Stimulated activated CD8-positive, alpha-beta memory T cell treated with anti-CD3 and anti-CD28 coated beads, Interleukin-7, amount 100 ng/mL, for 24 hours (primary cell): ENCODE measurements around the gene ZNF710.

Experiments used
- DNase-seq: peaks from one replicate; pipeline ENCODE4 v3.0.0-alpha.2; 2020; ENCODE audit warnings: low read depth

ZNF710 gene

GRCh38 chr15:89997079-89997478 is 4.0 kb upstream of the ZNF710 start:
- DNase-seq, result no peak

- no peak for DNase-seq
These were observed 2.9 kb upstream of the ZNF710 start for GRCh38 chr15:89998141-89998661.

DNA sequence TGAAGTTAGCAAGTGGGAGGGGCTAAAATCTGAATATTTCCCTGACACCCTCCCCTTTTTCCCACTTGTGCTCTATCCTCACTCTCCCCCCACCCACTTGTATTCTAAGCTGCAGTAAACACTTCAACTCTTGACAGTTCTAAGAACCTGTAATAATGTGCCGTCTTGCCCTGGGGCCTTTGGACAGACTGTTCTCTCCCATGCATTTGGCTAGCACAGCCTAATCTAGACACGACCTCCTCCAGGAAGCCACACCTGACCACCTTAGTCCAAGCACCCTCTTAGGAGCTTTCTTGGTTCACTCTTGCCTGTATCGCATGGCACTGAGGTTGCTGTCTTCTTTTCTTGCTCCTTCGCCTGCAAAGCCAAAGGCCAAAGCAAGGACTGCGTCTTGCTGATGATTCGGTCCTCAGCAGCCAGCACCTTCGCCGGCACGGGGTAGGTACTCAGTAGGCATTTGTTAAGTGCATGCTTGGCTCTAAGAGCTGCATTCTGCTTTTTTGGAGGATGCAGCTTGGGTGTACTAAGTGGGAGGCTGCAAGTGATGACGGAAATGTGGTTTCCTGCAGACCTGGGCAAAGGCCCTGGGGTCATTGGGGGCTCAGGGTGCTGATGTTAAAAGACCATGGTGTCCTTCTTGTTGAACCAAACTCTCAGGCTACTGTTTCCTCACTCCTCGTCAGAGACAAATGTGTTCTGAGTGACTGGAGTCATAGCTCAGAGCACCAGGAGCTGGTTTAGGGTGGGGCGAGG is 2.0 kb upstream of the ZNF710 start:
- no peak for DNase-seq

DNA sequence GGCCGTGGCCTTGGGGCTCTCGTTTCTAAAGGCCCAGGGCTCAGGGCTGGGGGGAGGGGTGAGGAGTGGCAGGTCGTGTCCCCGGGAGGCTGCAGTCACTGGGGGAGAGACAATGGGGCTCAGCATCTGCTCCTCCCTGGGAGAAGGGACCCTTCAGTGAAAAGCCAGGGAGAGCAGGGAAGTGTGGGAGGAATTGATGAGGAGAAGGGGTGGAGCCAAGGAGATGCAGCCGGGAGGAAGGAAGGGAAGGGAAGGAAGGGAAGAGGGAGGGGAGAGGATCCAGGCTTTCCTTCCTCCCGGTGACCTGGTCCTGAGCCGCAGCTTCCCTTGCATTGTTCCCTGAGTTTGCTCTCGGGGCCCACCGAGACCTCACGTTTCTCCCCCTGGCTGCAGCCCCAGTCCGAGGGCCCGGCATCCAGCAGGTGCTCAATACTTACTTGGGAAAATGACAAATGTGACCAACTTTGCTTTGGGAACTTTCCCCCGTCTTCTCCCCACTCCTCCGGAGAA is 1.4 kb upstream of the ZNF710 start:
- DNase-seq, result no peak

DNA sequence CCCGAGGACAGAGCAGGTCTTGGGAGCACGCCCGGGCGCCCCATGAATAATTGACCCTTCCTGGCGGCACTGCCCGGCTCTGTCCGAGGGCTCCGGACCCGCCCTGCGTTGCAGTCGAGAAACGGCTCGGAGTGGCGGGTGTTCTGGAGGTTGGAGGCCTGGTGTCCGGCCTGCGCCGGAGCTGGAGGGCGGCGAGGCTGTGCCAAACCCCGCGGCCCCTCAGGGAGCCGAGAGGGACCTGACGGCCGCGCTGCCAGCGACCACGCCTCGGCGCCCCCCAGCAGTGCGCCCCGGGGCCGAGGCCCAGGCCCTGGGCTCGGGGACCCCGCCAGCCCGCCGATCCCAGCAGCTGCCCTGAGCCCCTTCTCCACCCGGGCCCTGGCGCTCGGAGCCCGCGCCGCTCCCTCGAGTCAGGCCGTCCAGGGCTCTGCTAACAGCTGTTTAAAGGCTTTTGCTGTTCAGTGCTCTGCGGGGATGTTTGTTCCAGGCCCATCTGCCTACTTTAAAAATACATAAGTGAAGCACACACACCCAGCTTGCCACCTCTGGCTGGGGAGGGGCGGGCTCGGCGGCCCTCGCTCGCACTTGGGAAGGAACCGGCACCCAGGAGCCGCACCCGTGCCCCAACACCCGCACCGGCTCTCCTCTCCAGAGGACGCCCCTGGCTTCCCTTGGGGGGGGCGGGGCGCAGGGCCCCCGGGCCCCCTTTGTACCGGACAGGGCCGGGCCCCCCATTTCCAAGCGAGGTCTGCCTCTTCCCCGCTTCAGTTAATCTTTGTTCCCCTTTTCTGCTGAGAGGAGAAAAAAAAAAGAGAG is 730 bp upstream of the ZNF710 start:
- DNase-seq, result no peak

GRCh38 chr15:90001683-90002427 is 731 bp downstream of the ZNF710 start:
- DNase-seq, result no peak

DNA sequence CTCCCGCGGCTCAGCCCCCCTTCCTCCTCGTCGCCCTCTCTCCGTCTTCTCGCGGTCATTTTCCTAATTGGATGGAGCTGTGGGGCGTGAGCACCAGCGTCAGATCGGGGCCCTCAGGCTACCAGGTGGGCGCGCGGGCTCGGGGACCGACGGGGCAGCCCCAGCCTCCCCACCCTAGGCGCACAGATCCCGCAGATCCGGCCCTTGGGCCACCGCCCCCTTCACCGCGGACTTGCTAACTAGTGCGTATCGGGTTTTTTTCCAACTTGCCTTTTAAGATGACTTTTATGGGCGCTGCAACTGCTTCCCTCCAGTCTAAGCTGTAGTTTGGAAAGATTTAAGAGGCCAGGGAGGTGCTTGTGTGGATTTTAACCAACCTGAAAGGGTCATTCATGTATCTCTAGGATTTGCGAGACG is 1.3 kb downstream of the ZNF710 start:
- DNase-seq, result no peak

GRCh38 chr15:90003736-90004135 is 2.6 kb downstream of the ZNF710 start:
- no peak for DNase-seq

GRCh38 chr15:90004252-90004651 is 3.1 kb downstream of the ZNF710 start:
- DNase-seq, result no peak

- no peak for DNase-seq
These were observed 3.5 kb downstream of the ZNF710 start for GRCh38 chr15:90004671-90005070.

DNA sequence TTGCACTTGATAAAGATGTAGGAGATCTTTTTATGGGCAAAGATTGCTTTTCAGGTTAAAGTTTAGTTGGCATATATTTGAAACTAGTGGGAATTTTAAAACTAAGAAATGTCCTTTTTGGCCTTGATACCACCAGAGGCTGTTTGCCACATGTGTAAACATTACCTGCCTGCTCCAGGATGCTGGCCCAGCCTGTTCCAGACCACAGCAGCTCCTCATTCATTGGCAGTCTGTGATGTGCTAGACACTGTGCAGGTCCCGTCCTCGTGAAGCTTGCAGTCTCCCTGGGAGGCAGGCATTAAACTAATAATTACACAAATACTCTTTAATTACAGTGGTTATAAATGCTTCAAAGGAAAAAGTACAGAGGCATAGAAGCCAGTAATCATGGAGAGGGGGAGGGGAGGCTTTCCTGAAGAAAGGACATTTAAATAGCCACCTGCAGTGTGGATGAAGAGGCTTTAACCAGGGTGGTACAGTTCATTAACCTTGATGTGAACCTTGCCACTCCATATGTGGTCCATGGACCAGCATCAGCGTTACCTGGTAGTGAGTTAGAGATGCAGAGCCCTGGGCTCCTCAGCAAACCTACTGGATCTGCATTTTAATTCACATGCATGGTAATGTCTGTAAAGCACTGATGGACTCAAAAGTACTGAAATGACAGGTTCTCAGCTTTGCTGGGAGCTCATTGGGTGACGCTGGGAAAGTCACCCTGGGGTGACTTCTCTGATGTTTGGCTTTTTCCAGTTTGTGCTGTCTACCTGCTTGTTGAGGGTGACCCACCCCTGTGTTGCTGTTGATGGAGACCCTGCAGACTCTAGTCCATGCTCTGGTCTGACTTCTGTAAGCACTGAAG is 5.3 kb downstream of the ZNF710 start:
- DNase-seq, result no peak

GRCh38 chr15:90007076-90007460 is 5.9 kb downstream of the ZNF710 start:
- no peak for DNase-seq

DNA sequence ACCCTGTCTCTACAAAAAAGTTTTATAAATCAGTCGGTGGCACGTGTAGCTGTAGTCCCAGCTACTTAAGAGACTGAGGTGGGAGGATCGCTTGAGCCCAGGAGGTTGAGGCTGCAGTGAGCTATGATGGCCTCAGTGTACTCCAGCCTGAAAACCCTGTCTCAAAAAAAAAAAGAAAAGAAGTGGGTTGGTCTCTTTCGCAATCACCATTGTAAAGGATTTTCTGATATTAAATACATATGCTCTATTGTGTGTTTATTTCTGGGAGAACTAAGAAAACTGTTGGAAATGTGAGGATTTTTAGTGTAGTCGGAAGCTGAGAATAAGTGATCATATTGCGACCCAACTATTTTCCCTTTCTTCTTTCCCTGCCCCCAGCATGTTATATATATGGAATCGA is 7.5 kb downstream of the ZNF710 start:
- no peak for DNase-seq

GRCh38 chr15:90009301-90010022 is 8.3 kb downstream of the ZNF710 start:
- DNase-seq, result no peak

DNA sequence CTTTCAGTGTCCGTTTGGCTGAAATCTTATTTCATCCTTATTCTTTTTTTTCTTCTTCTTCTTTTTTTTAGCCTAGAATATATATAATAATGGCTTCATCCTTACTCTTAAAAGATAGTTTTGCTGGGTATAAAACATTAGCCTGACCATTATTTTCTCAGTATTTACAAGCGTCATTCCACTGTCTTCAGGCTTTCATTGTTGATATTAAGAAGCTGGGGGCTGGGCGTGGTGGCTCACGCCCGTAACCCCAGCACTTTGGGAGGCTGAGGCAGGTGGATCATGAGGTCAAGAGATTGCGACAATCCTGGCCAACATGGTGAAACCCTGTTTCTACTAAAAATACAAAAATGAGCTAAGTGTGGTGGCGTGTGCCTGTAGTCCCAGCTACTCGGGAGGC is 10.6 kb downstream of the ZNF710 start:
- no peak for DNase-seq

GRCh38 chr15:90013503-90013937 is 12.4 kb downstream of the ZNF710 start:
- DNase-seq, result no peak

DNA sequence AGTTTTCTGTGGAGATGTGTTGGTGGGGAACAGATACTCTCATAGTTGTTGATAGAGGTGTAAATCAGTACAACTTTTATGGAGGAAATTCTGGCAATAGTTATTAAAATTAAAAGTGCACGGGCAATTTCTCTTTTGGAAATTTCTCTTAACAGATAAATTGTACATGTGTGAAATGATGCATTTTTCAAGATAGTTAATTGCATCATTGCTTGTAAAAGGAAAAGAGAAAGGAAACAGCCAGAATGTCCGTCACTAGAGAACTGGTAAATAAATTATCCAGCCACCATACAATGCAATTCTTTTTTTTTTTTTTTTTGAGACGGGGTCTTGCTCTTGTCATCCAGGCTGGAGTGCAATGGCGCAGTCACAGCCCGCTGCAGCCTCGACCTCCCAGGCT is 14.2 kb downstream of the ZNF710 start:
- DNase-seq, result no peak

DNA sequence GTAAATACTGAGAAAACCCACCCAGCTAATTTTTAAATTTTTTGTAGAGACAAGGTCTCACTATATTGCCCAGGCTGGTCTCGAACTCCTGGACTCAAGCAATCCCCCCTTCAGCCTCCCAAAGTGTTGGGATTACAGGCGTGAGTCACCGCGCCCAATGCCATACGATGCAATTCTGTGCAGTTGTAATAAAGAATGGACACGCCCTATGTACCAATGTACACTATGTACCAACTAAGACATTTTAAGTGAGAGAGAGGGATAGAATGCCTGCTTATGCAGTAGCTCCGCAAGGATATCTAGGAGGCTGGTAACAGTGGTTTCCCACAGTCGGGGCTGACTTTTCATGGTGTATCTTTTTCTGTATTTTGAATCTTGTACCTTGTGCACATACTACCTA is 14.6 kb downstream of the ZNF710 start:
- DNase-seq, result no peak

- DNase-seq, result no peak
These were observed 15.6 kb downstream of the ZNF710 start for GRCh38 chr15:90016721-90017120.

GRCh38 chr15:90018216-90018831 is 17.2 kb downstream of the ZNF710 start:
- DNase-seq, result no peak
